GM23248 (cell line): Measurements from ENCODE around the gene NHSL2. TPM values are rescaled to one million over a fixed set of nuclear protein-coding genes. Genes with fewer than 3 reads are reported as not detected.

Source experiments
- DNase-seq: peaks from one replicate; pipeline ENCODE4 v3.0.0-alpha.2; 2015
- H2AFZ ChIP-seq: fragments of 200-600 bp; sonication (generic); 2 replicates; pipeline ENCODE4 v1.6.1; 2016; ENCODE audit warnings: antibody characterized with exemption
- H3F3A ChIP-seq: fragments of 200-600 bp; sonication (generic); 2 replicates; pipeline ENCODE4 v1.6.1; 2016; ENCODE audit warnings: mild to moderate bottlenecking, antibody characterized with exemption, mixed run types; ENCODE audit not compliant: insufficient read depth
- H3K27ac ChIP-seq: fragments of 200-600 bp; sonication (generic); 2 replicates; pipeline ENCODE4 v1.5.1; 2016; ENCODE audit warnings: mild to moderate bottlenecking
- H3K27me3 ChIP-seq: fragments of 200-600 bp; sonication (generic); replicated peaks from 2 replicates; pipeline ENCODE4 v1.6.1; 2016; ENCODE audit warnings: mild to moderate bottlenecking; ENCODE audit not compliant: insufficient read depth
- H3K36me3 ChIP-seq: fragments of 200-600 bp; sonication (generic); 2 replicates; pipeline ENCODE4 v1.6.1; 2016; ENCODE audit warnings: low read depth, mild to moderate bottlenecking
- H3K4me1 ChIP-seq: fragments of 200-600 bp; sonication (generic); 2 replicates; pipeline ENCODE4 v1.6.1; 2016; ENCODE audit warnings: mild to moderate bottlenecking; ENCODE audit not compliant: insufficient read depth
- H3K4me2 ChIP-seq: fragments of 200-600 bp; sonication (generic); one replicate; pipeline ENCODE4 v1.6.1; 2016; ENCODE audit warnings: mild to moderate bottlenecking; ENCODE audit not compliant: unreplicated experiment
- H3K4me3 ChIP-seq: fragments of 200-600 bp; sonication (generic); 2 replicates; pipeline ENCODE4 v1.5.1; 2016; ENCODE audit warnings: mild to moderate bottlenecking
- H3K79me2 ChIP-seq: fragments of 200-600 bp; sonication (generic); 2 replicates; pipeline ENCODE4 v1.6.1; 2016; ENCODE audit warnings: mild to moderate bottlenecking; ENCODE audit not compliant: insufficient read depth
- H3K9ac ChIP-seq: fragments of 200-600 bp; sonication (generic); 2 replicates; pipeline ENCODE4 v1.6.1; 2016; ENCODE audit warnings: mild to moderate bottlenecking
- H3K9me2 ChIP-seq: fragments of 200-600 bp; sonication (generic); 2 replicates; pipeline ENCODE4 v1.6.1; 2016; ENCODE audit warnings: mixed run types, mild to moderate bottlenecking, moderate library complexity; ENCODE audit not compliant: insufficient read depth
- H3K9me3 ChIP-seq: fragments of 200-600 bp; sonication (generic); one replicate; pipeline ENCODE4 v1.6.1; 2017; ENCODE audit warnings: low read depth
- H4K20me1 ChIP-seq: fragments of 200-600 bp; sonication (generic); 2 replicates; pipeline ENCODE4 v1.6.0; 2016; ENCODE audit not compliant: insufficient read depth
- EZH2 ChIP-seq: fragments of 200-600 bp; sonication (generic); IDR thresholded peaks from 2 replicates; pipeline ENCODE4 v1.6.1; 2018; ENCODE audit warnings: antibody characterized with exemption, mild to moderate bottlenecking; ENCODE audit not compliant: insufficient read depth, poor library complexity, severe bottlenecking
- EZH2phosphoT487 ChIP-seq: fragments of 200-600 bp; sonication (generic); IDR thresholded peaks from 2 replicates; pipeline ENCODE4 v1.6.1; 2018; ENCODE audit warnings: antibody characterized with exemption, moderate library complexity, mild to moderate bottlenecking, low read depth; ENCODE audit not compliant: insufficient read depth
- WGBS, 2 experiments: methylation state at CpG; one replicate each; pipeline ENCODE4 v1.1.6; 2015 to 2017; ENCODE audit warnings: low lambda C conversion rate in 2 of 2, low coverage in 1 of 2; ENCODE audit errors: missing lambda C conversion rate in 2 of 2; 5-methylcytosine and 5-hydroxymethylcytosine counted together
- in situ Hi-C: fragments of 300-500 bp; cut with MboI; formaldehyde crosslinking; loops from 2 replicates; pipeline ENCODE4 v1.15.0; 2020
- polyA plus RNA-seq: library from polyadenylated mRNA; unstranded; fragments of >200 nt; fragmentation: Nextera tagmentation; extraction: Ambion mirVana; gene quantifications from 2 replicates; pipeline ENCODE4 v1.2.1, GENCODE V29; 2016
- total RNA-seq: library from RNA; depleted of rRNA; stranded (reverse); fragments of >200 nt; shearing (Covaris generic); gene quantifications from 2 replicates; pipeline ENCODE4 v1.2.3, GENCODE V29; 2014

The NHSL2 gene
- total and polyA plus RNA-seq, 2 experiments from 2014 or later: 3.2 to 6.5 TPM

DNA sequence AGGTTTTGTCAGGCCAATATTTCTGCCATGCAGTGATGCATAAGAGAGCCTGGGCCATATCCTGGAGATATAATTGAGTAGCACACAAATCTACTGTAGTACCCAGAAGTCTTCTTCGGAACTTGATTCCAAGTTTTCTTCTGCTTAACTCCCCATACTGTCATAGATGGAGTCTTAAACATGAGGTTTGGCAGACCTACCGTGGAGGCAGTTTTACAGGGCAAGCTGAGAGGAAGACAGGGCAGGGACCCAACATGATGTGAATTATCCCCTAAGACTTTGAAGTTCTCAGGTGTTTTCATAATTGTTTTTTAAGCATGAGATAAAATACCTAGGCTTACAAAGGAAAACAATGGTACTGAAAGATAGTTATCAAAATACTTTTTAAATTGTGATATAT is 18.2 kb downstream of the NHSL2 start:
- H3K4me1 ChIP-seq: peaks cover 17% of the 10 kb centered on the region
- H3F3A ChIP-seq: peaks cover 13% of the 10 kb centered on the region; the same call in 1 of the 2 replicates
- H3K27ac ChIP-seq: no peak overlapping the region
- no peaks in the 10 kb centered on the region for H3K79me2 ChIP-seq
- no peak overlapping the region for H2AFZ ChIP-seq
- H3K27me3 ChIP-seq: no peaks in the 10 kb centered on the region
- H3K9ac ChIP-seq: no peak overlapping the region
- no peaks in the 10 kb centered on the region for H3K36me3 ChIP-seq
- no peaks in the 10 kb centered on the region for H3K9me3 ChIP-seq
- no peaks in the 10 kb centered on the region for H3K9me2 ChIP-seq
- H4K20me1 ChIP-seq: no peaks in the 10 kb centered on the region
- no peak for DNase-seq
- H3K4me3 ChIP-seq: no peak overlapping the region
- TF ChIP-seq EZH2: no peak
- no peak for TF ChIP-seq EZH2phosphoT487
- H3K4me2 ChIP-seq: no peak overlapping the region
- WGBS, 2 experiments: 81 to 90% methylated on average over 2 of the region's 2 CpGs
- in situ Hi-C loops: no loop called here

DNA sequence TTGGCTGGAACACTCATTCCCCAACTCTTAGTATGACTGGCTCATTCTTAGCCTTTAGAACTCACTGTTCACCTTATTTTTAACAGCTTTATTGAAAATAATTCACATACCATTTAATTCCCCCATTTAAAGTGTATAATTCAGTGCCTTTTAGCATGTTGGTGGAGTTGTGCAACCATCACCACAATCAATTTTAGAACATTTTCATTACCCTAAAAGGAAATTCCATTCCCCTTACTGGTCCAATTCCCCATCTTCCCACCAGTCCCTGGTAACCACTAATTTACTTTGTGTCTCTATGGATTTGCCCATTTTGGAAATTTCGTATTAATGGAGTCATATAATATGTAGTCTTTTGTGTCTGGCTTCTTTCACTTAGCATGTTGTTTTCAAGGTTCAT is 19.7 kb downstream of the NHSL2 start:
- H3K9me3 ChIP-seq: no peaks in the 10 kb centered on the region
- 74 to 87% methylated on average over 1 of the region's 1 CpG for WGBS, 2 experiments
- in situ Hi-C loops: no loop called here
- H3K4me3 ChIP-seq: no peak overlapping the region
- no peak overlapping the region for H3K27ac ChIP-seq
- H3K27me3 ChIP-seq: no peaks in the 10 kb centered on the region
- no peaks in the 10 kb centered on the region for H3K79me2 ChIP-seq
- no peak for TF ChIP-seq EZH2
- no peak for TF ChIP-seq EZH2phosphoT487
- H3K9ac ChIP-seq: no peak overlapping the region
- 0 out of 2 replicates have a peak, but pooled peaks cover 7% of the 10 kb centered on the region for H3F3A ChIP-seq
- H3K4me1 ChIP-seq: peaks cover 3% of the 10 kb centered on the region
- H3K9me2 ChIP-seq: no peaks in the 10 kb centered on the region
- H3K4me2 ChIP-seq: no peak overlapping the region
- no peaks in the 10 kb centered on the region for H3K36me3 ChIP-seq
- no peaks in the 10 kb centered on the region for H4K20me1 ChIP-seq
- peak; percentile 43 for DNase-seq
- H2AFZ ChIP-seq: no peak overlapping the region

DNA sequence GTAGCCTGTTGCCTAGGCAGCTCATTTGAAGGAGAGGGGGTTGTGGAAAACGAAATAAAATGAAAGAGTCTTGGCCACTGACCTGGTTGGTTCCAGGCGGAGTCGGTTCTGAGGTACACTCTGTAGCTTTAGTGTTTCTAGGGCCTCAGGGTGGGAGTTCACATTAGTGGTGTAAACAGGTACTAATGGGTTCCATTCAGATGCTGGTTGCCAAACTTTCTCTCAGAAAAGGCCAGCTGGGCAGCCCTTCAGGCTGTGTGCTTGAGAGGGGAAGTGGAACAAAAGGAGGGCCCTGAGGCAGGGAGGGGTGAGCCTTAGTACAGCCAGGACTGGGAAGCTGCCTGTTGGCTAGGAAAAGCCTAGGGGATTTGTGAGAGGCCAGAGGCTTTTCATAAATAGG is 24.8 kb downstream of the NHSL2 start:
- Histone ChIP-seq H3K9me3 (no peaks in the 10 kb centered on the region), H4K20me1 (no peaks in the 10 kb centered on the region), H2AFZ (no peak overlapping the region), H3K4me3 (no peak overlapping the region), H3K4me1 (no peaks in the 10 kb centered on the region), H3K36me3 (no peaks in the 10 kb centered on the region), H3K4me2 (no peak overlapping the region), H3K79me2 (no peaks in the 10 kb centered on the region), H3K27ac (no peak overlapping the region), H3K9ac (no peak overlapping the region), H3F3A (no peaks in the 10 kb centered on the region), H3K27me3 (no peaks in the 10 kb centered on the region), H3K9me2 (no peaks in the 10 kb centered on the region)
- no peak for TF ChIP-seq EZH2phosphoT487
- no peak for TF ChIP-seq EZH2
- 39 to 52% methylated on average over 3 of the region's 3 CpGs for WGBS, 2 experiments
- no peak for DNase-seq
- in situ Hi-C loops: no loop called here

DNA sequence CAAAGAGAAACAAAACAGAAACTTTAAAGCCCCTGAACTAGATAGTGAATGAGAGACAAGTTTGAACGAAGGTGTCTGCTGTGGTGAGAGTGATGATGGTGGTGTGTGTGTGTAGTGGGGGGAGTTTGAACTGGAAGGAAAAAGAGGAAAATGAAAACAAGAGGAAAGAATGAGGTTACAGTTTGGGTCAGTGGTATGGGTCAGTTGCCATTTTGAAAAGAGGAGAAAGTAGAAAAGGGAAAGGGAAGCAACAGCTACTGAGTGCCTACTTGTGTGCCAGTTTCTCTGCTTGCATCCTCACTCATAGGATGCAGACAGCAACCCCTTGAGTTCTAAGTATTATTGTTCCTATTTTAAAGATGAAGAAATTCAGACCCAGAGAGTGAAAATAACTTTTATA is 26.0 kb downstream of the NHSL2 start:
- Histone ChIP-seq H3K9me3 (no peaks in the 10 kb centered on the region), H3K27me3 (no peaks in the 10 kb centered on the region), H2AFZ (no peak overlapping the region), H3K27ac (no peak overlapping the region), H3K4me3 (no peak overlapping the region), H3K79me2 (no peaks in the 10 kb centered on the region), H3K9me2 (no peaks in the 10 kb centered on the region), H4K20me1 (no peaks in the 10 kb centered on the region), H3K4me2 (no peak overlapping the region), H3K4me1 (peaks cover 7% of the 10 kb centered on the region), H3K36me3 (no peaks in the 10 kb centered on the region), H3F3A (peaks cover 7% of the 10 kb centered on the region; the same call in 1 of the 2 replicates), H3K9ac (no peak overlapping the region)
- 81 to 88% methylated on average over 1 of the region's 1 CpG for WGBS, 2 experiments
- DNase-seq: no peak
- TF ChIP-seq EZH2phosphoT487 (no peak), EZH2 (no peak)
- in situ Hi-C loops: no loop called here

DNA sequence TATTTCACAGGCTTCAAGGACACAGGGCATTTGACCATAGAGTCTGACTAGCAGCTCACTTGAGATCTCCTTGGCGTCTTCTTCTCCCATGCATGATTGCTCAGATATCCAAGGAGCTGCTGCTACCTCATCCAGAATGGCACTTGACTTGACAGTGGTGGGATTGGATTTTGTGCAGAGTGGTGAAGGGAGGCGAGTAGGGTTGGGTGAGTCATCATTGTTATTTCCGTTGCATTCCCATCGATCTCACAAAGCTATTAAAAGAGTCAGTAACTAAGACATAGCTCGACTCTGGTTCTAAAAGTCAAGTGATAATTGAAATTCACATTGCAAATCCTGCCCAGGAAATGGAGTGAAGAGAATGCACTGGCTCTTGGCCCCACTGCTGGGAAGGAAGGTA is 27.7 kb downstream of the NHSL2 start:
- H4K20me1 ChIP-seq: no peaks in the 10 kb centered on the region
- H3K4me1 ChIP-seq: peaks cover 15% of the 10 kb centered on the region
- no peak overlapping the region for H3K27ac ChIP-seq
- H3F3A ChIP-seq: peaks cover 12% of the 10 kb centered on the region; the same call in 1 of the 2 replicates
- no peak for TF ChIP-seq EZH2phosphoT487
- TF ChIP-seq EZH2: no peak
- no peaks in the 10 kb centered on the region for H3K27me3 ChIP-seq
- H3K4me2 ChIP-seq: no peak overlapping the region
- 79 to 83% methylated on average over 5 of the region's 5 CpGs for WGBS, 2 experiments
- no peak overlapping the region for H3K9ac ChIP-seq
- no peak for DNase-seq
- no peaks in the 10 kb centered on the region for H3K9me3 ChIP-seq
- H3K79me2 ChIP-seq: no peaks in the 10 kb centered on the region
- no peaks in the 10 kb centered on the region for H3K9me2 ChIP-seq
- no peak overlapping the region for H2AFZ ChIP-seq
- H3K4me3 ChIP-seq: no peak overlapping the region
- no peaks in the 10 kb centered on the region for H3K36me3 ChIP-seq
- in situ Hi-C loops: no loop called here
